H54 (cell line): ENCODE measurements around the gene DGKI.
"Not testable (repeated sequence)": the region's sequence is repeated elsewhere in the genome, so short reads cannot be mapped to it uniquely, and the experiment has no call there.

Source experiments
- DNase-seq: peaks from one replicate; pipeline ENCODE4 v3.0.0; 2011; ENCODE audit warnings: low spot score, mixed read lengths; ENCODE audit not compliant: insufficient read length
- FAIRE-seq: peaks from 3 replicates; lab custom pipeline; 2011; peaks lifted over from hg19 to GRCh38; lab: Jason Lieb, UNC
- POLR2A ChIP-seq: IDR thresholded peaks from 2 replicates; pipeline ENCODE4 v1.6.1; 2011; ENCODE audit warnings: low read depth, mild to moderate bottlenecking, low read length

The DGKI gene

DNA sequence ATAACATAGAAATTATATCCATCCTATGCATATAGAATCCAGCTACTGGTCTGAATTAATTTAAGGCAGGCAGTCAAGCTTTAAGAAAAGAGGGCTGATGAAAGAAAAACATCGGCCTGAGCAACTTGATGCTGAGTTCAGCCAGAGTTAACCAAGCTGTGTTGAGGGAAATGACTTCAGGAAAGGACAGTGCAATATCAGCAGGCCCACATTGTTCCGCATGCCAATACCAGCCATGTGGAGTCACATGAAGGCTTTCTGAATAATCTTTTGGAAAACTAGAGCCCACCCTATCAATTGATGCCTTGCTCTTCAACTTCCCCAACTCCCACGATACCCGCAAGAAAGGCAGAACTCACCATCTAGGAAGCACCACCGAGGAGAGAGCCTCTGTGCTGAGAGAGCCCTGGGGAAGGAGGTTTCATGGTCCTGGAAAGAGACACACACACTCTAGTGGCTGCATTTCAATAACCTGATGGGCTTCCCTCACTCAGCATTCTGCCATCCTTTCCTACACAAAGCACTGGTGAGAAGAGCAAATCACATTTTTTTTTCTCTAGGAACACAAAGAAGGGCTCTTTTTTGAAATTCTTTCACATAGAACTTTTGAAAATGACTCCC is 377.5 kb downstream of the DGKI start:
- DNase-seq: no peak

DNA sequence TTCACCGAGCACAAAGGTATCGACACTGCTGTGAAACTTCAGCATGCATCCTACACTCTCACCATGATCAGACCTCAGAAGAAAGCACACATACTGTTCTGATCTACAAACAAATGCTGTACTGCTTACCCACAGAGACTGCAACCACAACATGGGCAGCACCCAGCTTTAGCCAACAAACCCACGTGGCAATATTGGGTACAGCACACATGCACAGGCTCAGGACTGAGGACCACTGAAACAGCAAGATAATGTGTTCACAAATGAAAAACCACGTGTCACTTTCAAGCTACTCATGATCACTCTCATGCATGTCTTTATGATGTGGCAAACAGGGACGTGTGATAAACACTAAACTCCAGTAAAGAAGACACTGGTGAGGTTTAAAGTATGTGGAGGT is 383.9 kb downstream of the DGKI start:
- FAIRE-seq (no peak), DNase-seq (no peak)
- TF ChIP-seq POLR2A: no peak

More for the DNA sequence above, 377.5 kb downstream of the DGKI start:
- no peak for FAIRE-seq
- no peak for TF ChIP-seq POLR2A

DNA sequence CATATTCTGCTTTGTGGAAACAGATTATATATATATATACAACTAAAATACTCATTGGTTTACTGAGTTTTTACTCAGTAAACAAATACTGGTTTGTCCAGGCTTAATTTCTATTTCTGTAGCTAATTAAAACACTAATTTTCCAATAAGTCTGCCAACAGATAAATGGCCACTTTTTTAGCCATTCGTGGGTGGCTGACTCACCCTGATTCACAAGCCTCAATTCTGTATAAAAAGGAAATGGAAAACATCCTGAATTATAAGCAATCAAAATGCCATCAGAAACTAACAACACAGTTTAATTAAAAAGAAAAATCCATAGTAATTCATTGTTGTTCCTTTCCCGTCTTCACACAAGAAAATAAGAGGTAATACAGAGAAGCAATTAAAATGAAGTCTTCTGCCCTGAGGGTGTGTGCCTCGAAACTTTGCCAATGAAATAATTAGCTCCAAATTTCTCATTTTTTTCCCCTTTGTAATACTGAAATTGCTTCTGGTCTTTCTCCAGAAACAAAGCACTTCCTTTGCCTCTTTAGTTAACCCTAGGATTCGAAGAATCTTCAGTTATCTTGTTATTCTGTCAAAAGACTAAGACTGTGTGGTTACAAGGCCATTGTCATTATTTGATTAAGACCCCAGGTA is 384.6 kb downstream of the DGKI start:
- FAIRE-seq (no peak), DNase-seq (no peak)
- no peak for TF ChIP-seq POLR2A

DNA sequence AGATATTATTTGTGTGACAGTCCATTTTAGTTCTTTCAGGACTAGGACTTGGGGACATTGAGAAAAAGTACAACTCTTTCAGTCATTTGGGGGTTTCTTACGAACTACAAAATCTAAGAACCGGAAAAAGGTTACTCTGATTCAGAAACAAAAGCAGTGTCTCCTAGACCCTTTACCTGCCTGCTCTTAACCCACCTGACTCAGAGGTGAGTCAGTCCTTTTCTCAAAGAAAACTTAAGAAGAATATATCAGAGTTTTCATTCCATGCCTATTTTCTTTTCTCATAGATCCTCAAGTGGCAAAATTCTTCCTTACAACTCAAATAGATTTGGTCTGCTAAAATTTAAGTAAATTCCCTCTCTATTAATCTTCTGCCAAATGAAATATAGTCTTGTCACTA is 388.4 kb downstream of the DGKI start:
- FAIRE-seq: no peak
- DNase-seq: no peak
- TF ChIP-seq POLR2A: no peak

DNA sequence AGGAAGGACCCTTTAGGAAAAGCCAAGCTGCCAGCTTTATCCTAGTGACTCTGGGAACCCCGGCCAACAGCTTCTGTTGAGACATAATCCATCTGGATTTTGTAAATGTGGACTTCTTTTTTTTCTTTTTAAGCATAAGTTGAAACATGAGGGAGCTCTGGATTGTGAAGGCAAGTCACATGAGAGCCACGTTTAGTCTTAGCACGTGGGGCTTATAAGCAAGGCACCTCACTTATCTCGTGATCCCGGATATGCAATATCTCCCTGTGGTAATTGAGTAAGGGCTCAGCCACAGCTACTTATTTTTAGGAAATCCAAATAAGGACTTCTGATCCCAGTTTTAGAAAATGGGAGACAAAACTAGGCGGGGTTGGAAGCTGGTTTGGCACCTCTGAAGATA is 392.0 kb downstream of the DGKI start:
- FAIRE-seq: no peak
- DNase-seq: no peak

DNA sequence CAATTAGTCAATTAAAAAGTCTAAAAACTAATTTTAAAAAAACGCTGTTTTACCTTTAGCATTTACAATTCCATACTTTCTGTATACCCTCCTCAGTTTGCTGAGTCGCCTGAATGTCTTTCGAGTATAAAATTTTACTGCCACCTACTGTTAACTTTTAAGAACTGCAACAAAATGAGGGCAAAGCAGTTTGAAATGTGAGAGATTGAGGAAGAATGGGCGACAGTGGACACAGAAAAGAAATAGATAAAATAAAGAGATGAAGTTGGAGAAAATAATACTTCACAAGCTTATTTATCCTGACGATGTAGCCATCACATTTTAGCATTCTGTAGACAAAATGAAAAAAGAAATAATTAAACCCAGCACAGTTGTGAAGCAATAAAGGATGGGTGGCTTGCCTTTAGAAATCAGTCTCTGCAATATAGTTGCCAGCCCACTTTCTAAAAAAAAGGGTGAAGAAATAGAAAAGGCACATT is 392.5 kb downstream of the DGKI start:
- FAIRE-seq: peak; percentile 61
- no peak for DNase-seq

More for the DNA sequence above, 392.0 kb downstream of the DGKI start:
- no peak for TF ChIP-seq POLR2A

DNA sequence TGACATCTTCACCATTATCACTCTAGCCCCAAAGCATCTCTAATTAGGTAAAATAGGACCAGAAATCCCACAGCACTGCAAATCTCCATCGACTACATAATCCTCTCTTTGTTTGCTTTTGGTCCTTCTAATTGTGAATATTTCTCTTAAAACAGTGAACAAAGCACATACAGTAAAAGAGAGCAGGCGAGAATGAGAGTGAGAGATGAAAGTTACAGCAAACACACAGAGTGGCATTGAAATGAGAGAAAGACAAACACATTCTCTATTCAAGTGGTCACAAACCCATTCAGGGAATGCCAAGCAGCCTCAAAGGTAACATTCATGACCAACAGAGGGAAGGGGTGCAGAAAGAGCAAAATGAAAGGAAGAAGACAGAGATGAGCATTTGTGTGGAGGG is 393.4 kb downstream of the DGKI start:
- no peak for DNase-seq
- TF ChIP-seq POLR2A: no peak
- no peak for FAIRE-seq

More for the DNA sequence above, 392.5 kb downstream of the DGKI start:
- TF ChIP-seq POLR2A: no peak

DNA sequence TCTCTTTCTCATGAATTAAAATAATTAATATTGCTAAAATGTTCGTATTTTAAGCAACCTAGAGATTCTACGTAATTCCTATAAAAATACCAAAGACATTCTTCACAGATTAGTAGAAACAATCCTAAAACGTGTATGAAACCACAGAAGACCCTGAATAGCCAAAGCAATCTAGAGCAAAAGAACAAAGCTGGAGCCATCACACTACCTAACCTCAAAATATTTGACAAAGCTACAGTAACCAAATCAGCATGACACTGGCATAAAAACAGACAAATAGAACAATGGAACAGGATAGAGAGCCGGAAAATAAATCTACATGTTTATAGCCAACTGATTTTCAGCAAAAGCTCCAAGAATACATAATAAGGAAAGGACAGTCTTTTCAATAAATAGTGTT is 397.8 kb downstream of the DGKI start:
- TF ChIP-seq POLR2A: no peak
- no peak for FAIRE-seq
- no peak for DNase-seq

DNA sequence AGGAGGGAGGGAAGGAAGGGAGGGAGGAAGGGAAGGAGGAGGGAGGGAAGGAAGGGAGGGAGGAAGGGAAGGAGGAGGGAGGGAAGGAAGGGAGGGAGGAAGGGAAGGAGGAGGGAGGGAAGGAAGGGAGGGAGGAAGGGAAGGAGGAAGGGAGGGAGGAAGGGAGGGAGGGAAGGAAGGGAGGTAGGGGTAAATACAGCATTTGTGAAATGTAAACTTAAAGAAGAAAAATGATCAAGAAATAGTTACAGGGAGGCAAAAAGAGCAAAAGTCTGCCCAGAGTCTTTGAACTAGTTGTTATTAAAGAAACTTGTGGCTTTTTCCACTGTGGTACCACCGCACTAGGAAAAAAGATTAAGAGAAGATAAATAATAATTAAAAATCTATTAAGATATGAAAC is 398.2 kb downstream of the DGKI start:
- DNase-seq, FAIRE-seq: not testable (repeated sequence)

DNA sequence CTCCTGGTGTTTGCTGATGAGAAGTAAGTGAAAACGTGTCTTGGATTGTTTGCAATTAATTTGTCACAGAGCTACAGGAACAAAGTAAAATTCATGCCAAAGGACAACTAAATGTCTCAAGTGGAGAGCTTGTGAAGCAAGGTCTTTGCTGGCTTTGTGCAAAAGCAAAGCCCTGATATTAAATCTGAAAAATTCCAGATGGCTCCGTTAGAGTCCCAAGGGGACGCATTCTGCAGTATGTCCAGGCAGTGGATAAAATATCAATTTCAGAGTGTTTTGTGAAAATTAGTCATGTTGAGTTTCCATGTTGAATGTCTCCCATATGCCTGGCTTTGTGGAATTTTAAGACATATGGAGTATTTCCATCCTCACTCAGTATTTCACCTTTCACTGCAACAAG is 400.7 kb downstream of the DGKI start:
- TF ChIP-seq POLR2A: no peak
- DNase-seq (no peak), FAIRE-seq (no peak)

DNA sequence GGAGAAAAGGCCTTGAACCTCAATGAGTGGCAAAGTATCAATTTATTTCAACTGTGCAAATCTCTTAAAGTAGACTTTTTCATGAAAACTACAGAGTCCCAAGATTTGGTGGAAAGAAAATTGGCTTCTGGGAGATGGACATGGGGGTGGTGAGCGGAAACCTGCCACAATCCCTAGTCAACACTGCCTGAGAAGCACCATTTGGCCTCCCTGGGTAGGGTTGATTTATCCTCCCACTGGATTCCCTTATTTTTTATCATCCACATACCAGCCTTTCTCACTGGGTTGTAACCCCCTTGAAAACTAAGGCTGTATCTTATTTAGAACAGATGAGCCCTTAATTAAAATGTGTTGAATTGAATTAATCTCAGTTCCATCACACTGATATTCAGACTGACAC is 401.5 kb downstream of the DGKI start:
- DNase-seq (no peak), FAIRE-seq (no peak)
- no peak for TF ChIP-seq POLR2A

DNA sequence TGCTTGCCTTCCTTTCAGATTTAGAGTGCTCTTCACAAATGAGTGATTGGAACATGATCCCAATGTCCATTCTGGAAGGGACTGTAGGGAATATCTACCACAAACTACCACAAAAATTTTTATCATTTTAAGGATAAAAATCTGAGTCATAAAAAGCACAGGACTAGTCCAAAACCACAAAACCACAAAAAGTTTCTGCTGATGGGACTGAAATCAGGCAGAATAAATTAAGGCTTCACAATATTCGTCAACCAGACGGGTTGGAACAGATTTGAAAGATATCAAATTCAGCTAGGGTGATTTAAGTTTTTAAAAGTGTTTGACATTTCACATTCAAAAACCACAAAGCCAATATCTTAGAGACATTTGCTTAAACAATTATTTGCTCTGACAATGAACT is 403.2 kb downstream of the DGKI start:
- no peak for TF ChIP-seq POLR2A
- no peak for FAIRE-seq
- no peak for DNase-seq

DNA sequence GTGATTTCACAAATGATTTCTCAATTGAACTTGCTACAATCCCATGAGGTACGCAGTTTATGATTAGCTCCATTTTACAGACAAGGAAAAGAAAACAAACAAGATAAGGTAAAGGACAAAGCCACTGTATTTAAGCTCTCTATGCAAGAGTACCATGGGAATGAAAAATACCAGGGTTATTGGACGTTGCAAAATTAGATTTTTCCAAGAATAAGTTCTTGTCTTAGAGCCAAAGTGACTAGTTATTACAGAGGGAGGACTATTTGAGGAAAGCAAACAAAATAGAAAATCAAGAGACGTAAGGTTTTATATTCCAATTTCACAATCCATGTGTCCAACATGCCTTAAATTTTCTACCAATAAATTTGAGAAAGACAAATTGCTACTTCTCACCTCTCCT is 405.3 kb downstream of the DGKI start:
- TF ChIP-seq POLR2A: no peak
- FAIRE-seq: no peak
- no peak for DNase-seq

DNA sequence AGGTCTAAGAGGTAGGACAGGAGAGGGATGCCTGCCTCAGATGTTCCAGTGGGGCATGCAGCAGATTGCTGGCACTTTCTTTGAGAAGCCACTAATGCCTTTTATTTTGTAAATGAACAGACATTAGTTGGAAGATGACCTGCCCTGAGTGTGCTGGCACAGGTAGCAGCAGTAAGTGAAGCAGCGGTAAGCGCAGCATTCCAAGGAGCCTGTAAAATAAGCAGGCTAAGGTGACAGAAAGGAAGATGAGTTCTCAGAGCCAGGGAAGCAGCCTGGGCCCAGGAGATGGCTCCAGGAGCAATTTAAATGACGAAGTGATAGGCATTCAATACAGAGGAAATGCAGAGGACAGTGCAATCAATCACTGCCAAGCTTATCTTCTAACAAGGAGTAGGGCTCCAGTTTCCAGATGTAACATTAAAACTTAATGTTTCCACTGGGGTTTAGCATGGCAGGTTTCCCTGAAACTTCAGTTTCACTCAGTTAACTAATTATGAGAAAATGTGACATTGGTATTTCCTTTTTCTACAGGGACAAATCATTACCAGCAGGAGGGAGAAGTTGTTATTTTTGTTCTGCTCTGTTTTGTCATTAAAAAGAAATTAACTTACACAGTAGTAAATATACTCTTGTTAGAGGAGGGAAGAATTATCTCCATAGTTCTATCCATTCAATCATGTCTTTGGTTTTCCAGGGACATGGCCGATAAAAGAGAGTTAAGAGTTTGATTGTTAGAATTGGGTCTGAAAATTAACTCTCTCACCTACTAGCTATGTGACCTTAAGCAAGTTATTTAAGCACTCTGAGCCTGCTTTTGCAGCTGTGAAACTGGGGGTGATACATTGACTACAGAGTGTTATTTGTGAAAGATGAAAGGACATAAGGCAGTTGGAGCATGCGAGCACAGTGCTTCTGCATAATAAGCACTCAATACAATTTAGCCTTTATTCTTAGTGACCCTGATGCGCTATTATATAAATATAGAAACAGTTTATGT is 406.6 kb downstream of the DGKI start:
- FAIRE-seq (no peak), DNase-seq (no peak)
- no peak for TF ChIP-seq POLR2A
